GM18519 (cell line): Measurements from ENCODE around the gene RNF214.
"Not testable (repeated sequence)": the region's sequence is repeated elsewhere in the genome, so short reads cannot be mapped to it uniquely, and the experiment has no call there.

ENCODE experiments used
- ATAC-seq: cut with Tn5 transposase; IDR thresholded peaks from one replicate; pipeline ENCODE4 v1.9.1; 2021; ENCODE audit warnings: mild to moderate bottlenecking, moderate library complexity; ENCODE audit not compliant: unreplicated experiment, low FRiP score

The RNF214 gene

DNA sequence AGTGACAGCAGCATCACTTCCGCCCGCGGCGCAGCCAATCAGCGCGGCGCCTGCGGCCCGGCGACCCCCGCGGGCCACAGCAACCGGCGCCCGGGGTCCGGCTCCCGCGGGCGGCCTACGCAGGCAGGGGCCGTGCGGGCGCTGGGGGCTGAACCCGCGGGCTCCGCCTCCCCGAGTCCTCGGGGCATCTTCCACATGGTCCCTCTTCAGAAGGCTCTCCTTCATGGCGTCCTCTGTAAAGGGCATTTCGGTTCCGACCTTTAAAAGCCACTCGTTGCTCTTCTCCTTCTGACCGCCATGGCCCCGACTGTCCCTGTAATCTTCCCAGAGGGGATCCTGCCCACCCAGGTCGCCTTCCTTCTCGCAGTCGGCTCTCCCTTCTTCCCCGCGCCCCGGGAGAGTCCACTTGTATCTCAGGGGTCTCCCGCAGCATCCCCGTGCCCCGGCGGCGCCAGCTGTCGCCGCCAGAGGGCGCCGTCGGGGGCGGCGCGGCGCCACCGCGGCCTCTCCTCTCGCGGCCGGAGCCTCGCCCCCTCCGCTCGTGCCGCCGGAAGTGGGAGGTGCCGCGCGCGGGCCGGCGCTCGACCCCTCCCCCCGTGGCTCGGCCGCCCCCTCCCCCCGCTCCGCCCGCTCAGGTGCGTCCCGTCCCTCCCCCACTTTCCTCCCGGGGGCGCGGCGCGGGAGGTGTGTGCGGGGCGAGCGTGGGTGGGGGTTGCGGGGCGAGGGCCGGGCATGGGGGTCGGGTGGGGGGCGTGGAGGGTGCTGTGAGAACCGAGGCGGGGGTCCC is at the start of gene RNF214:
TSS of gene RNF214 (plus strand) at position 580 of the 787 bp plus-strand sequence. CDS start 1,602 bp downstream, outside the sequence.
- no peak for ATAC-seq

DNA sequence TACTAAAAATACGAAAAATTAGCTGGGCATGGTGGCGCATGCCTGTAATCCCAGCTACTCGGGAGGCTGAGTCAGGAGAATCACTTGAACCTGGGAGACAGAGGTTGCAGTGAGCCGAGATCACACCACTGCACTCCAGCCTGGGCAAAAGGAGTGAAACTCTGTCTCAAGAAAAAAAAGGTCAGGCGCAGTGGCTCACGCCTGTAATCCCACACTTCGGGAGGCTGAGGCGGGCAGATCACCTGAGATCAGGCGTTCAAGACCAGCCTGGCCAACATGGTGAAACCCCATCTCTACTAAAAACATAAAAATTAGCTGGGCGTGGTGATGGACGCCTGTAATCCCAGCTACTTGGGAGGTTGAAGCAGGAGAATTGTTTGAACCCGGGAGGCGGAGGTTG is 49.3 kb upstream of the RNF214 start:
- ATAC-seq: not testable (repeated sequence)

DNA sequence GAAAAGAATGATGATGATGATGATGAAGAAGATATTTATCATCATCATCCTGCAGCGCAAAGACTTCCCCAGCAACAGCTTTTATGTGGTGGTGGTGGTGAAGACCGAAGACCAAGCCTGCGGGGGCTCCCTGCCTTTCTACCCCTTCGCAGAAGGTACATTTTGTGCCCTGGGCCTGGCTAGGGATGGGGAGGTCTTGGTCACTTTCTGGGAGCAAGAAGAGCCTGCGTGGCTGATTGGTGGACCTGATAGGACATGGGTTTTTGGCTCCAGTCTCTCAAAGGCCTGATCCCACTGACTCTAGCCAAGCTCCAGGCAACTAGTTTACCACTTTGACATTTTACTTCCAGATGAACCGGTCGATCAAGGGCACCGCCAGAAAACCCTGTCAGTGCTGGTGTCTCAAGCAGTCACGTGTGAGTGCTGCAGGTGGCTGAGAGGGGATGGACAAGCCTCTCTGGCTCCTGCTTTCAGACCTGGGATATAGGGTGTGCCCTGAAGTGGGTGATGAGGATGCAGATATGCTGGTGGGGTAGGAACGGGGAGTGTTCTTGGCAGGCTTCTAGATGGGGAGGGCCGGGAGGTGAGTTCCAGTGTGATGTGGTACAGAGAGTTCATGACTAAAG is 48.6 kb upstream of the RNF214 start:
- no peak for ATAC-seq

- no peak for ATAC-seq
Observed at GRCh38 chr11:117185736-117186430, 46.6 kb upstream of the RNF214 start.

- no peak for ATAC-seq
Observed at GRCh38 chr11:117186431-117186761, 46.1 kb upstream of the RNF214 start.

GRCh38 chr11:117187007-117187406 is 45.5 kb upstream of the RNF214 start:
- ATAC-seq: no peak

GRCh38 chr11:117187428-117187798 is 45.1 kb upstream of the RNF214 start:
- no peak for ATAC-seq

- no peak for ATAC-seq
Observed at GRCh38 chr11:117187799-117188481, 44.5 kb upstream of the RNF214 start.

- no peak for ATAC-seq
Observed at GRCh38 chr11:117188620-117189081, 43.8 kb upstream of the RNF214 start.

GRCh38 chr11:117189191-117189940 is 43.1 kb upstream of the RNF214 start:
- no peak for ATAC-seq

DNA sequence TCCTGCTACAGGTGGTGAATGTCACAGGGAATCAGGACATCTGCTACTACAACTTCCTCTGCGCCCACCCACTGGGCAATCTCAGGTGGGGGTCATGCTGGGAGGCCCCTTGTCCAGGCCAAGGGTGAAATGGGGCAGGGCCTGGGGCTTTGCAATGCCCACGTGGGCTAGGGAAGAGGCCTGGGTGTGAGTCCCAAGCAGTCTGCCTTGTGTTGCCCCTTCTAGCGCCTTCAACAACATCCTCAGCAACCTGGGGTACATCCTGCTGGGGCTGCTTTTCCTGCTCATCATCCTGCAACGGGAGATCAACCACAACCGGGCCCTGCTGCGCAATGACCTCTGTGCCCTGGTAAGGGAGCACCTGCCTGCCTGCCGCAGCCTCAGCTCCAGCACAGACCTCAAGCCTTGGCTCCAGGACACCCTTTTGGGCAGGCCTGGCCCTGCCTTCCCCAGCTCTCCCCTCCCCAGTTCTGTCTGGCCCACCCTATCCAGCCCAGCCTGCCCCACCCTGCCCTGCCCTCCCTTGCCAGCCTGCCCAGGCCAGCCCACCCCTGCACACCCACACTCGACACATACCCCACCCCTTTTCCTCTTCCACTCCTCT is 42.4 kb upstream of the RNF214 start:
- no peak for ATAC-seq

DNA sequence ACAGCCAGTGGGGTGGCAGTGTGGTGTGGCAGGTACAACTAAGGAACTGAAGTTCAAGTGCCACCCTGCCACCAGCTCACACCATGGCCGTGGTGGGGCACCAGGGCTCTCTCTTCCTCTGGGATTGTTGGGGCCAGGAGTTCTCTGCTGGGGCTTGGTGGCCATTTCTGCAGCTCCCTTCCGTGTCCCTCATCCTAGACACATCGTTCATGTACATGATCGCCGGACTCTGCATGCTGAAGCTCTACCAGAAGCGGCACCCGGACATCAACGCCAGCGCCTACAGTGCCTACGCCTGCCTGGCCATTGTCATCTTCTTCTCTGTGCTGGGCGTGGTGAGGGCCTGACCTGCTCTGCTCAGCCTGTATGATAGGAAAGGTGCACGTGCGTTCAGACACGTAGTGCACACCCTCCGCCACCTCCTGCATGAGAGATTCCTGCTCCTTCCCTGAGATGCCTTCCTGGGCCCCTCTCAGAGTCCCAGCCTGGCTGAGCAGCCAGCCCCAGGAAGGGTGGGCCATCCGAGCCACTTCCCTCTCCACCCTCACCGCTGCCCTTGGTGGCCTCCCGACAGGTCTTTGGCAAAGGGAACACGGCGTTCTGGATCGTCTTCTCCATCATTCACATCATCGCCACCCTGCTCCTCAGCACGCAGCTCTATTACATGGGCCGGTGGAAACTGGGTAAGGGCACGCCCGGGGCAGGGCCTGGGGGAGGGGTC is 40.6 kb upstream of the RNF214 start:
- ATAC-seq: no peak

DNA sequence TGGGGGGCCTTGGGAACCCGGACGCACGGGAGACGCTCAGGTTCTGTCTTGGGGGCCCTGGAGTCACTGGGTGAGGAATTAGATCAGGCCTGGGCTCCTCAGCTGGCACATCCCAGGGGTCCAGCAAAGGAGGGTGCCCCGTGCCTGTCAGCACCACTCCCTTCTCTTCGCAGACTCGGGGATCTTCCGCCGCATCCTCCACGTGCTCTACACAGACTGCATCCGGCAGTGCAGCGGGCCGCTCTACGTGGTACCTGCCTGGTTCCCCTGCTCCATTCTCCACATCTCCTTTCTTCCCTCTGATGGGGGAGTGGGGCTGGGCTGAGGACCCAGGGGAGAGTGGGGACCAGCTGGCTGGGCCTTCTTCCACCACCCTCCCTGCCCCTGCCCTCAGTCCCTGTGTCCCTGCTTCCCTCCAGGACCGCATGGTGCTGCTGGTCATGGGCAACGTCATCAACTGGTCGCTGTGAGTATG is 40.0 kb upstream of the RNF214 start:
- no peak for ATAC-seq

DNA sequence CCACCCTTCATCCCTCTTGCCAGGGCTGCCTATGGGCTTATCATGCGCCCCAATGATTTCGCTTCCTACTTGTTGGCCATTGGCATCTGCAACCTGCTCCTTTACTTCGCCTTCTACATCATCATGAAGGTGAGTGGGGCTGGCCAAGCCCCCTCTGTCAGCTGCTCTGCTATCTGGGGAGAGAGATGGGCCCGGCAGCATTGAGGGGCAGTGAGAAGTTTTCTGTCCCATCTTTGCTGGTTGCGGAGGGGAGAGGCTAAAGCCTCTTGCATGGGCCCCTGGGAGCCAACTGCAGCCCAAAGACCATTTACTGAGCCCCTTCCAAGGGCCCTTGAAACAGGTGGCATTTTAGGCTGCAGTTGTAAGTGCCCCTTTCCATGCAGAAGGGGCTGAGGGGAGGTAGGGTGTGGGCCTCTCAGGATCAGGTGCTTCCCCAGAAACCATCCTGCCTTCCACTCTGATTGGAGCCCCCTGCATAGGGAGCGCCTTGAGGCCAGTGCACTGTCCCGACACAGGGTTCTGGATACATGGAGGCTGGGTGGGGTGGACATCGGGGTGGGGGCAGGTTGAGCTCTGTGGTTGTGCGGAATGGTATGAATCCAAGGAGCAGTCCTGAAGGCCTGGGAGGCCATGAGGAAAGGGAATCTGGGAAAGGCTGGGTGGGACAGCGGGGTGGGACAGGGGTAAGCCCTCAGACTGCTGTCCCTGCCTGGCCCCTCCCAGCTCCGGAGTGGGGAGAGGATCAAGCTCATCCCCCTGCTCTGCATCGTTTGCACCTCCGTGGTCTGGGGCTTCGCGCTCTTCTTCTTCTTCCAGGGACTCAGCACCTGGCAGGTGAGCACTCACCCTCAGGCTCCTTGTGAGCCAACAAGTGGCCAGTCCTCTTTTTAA is 39.1 kb upstream of the RNF214 start:
- no peak for ATAC-seq

GRCh38 chr11:117194267-117194666 is 38.2 kb upstream of the RNF214 start:
- no peak for ATAC-seq

DNA sequence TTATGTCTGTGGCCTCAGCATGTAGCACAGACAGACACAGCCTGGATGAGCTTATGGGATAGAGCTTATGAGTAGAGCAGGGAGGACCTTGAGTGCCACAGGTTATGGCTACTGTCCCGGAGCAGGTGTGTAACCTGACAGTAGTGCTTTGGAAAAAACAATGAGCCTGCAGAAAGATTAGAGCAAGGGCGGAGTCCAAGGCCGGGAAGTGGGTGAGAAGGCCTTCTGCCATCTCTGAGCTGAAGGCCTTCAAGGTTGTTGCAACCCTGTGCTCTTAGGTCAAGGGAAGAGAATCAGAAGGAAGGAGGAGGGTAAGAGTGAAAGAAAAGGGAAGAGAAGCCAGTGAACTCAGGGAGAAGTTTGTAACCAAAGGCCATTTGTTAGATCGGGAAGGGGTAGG is 37.2 kb upstream of the RNF214 start:
- no peak for ATAC-seq

DNA sequence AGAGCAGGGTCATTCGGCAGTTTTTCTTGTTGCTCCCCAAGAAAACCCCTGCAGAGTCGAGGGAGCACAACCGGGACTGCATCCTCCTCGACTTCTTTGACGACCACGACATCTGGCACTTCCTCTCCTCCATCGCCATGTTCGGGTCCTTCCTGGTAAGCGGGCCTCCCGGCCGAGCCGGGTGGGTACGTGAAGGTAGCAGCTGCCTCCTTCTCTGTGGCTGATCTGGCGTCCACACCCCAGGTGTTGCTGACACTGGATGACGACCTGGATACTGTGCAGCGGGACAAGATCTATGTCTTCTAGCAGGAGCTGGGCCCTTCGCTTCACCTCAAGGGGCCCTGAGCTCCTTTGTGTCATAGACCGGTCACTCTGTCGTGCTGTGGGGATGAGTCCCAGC is 36.7 kb upstream of the RNF214 start:
- no peak for ATAC-seq

DNA sequence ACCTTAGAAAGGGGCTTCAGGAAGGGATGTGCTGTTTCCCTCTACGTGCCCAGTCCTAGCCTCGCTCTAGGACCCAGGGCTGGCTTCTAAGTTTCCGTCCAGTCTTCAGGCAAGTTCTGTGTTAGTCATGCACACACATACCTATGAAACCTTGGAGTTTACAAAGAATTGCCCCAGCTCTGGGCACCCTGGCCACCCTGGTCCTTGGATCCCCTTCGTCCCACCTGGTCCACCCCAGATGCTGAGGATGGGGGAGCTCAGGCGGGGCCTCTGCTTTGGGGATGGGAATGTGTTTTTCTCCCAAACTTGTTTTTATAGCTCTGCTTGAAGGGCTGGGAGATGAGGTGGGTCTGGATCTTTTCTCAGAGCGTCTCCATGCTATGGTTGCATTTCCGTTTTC is 35.5 kb upstream of the RNF214 start:
- ATAC-seq: no peak
